Breast epithelium (tissue), 4 donors: ENCODE measurements around the gene MAB21L4. TPM values are rescaled to one million over a fixed set of nuclear protein-coding genes. Genes with fewer than 3 reads are reported as not detected.

Source experiments
- DNase-seq, 2 donors: peaks; one replicate each; pipeline ENCODE4 v3.0.0-alpha.2; 2019; ENCODE audit warnings: low spot score in 2 of 2
- H3K27ac ChIP-seq, 2 donors: fragments of 200-600 bp; sonication (generic) in 1 of 2; one replicate each; pipeline ENCODE4 v1.5.1; 2016 to 2019; ENCODE audit warnings: mild to moderate bottlenecking in 1 of 2
- H3K27me3 ChIP-seq, 2 donors: fragments of 200-600 bp; sonication (generic) in 1 of 2; one replicate each; pipeline versions ENCODE4 v1.5.1 to v1.6.0; 2017 to 2019; ENCODE audit warnings: control low read depth in 1 of 2, mild to moderate bottlenecking in 1 of 2
- H3K36me3 ChIP-seq: fragments of 200-600 bp; one replicate; pipeline ENCODE4 v1.5.1; 2019
- H3K4me1 ChIP-seq, 2 donors: fragments of 200-600 bp; sonication (generic); one replicate each; pipeline ENCODE4 v1.5.1; 2016 to 2019; ENCODE audit warnings: control low read depth in 1 of 2
- H3K4me3 ChIP-seq, 3 donors: fragments of 200-600 bp; sonication (generic); 1 replicate in 2 of 3; 2 replicates in 1 of 3; pipeline ENCODE4 v1.5.1; 2016 to 2019; ENCODE audit warnings: mild to moderate bottlenecking in 3 of 3, moderate library complexity in 2 of 3
- H3K9me3 ChIP-seq, 2 donors: fragments of 200-600 bp; sonication (generic) in 1 of 2; one replicate each; pipeline ENCODE4 v1.5.1; 2016 to 2019; ENCODE audit warnings: control low read depth in 1 of 2
- POLR2A ChIP-seq: fragments of 450-650 bp; IDR thresholded peaks from one replicate; pipeline ENCODE4 v1.6.1; 2016; ENCODE audit warnings: antibody characterized with exemption, mild to moderate bottlenecking, moderate library complexity
- POLR2AphosphoS5 ChIP-seq, 3 donors: sonication (generic); formaldehyde crosslinking; IDR thresholded peaks; one replicate each; pipeline ENCODE4 v1.6.1; 2017; ENCODE audit warnings: antibody characterized with exemption in 3 of 3
- intact Hi-C: fragments of 100-400 bp; cut with DNase I; formaldehyde crosslinking; loops from one replicate; pipeline ENCODE4 v1.15.1; 2023; ENCODE audit warnings: low total_unique reads
- total RNA-seq, 3 donors: library from RNA; depleted of rRNA; stranded (reverse); fragments of >200 nt; gene quantifications; one replicate each; pipeline ENCODE4 v1.1.0, GENCODE V29; 2016
- TF ChIP-seq, protein P1 (sequence below), 3 donors: fragments of 450-650 bp; IDR thresholded peaks; one replicate each; pipeline ENCODE4 v1.5.1; 2016 to 2017; ENCODE audit warnings: antibody characterized with exemption in 3 of 3, mild to moderate bottlenecking in 3 of 3, moderate library complexity in 3 of 3

MAB21L4 gene
- total RNA-seq, 3 donors from 2014 or later, result 0.15 to 2.3 TPM; not detected in 1

- TF ChIP-seq POLR2AphosphoS5 (IDR thresholded peaks at IDR 0.05) (no peak), POLR2A (no peak)
- TF ChIP-seq, protein P1, sequence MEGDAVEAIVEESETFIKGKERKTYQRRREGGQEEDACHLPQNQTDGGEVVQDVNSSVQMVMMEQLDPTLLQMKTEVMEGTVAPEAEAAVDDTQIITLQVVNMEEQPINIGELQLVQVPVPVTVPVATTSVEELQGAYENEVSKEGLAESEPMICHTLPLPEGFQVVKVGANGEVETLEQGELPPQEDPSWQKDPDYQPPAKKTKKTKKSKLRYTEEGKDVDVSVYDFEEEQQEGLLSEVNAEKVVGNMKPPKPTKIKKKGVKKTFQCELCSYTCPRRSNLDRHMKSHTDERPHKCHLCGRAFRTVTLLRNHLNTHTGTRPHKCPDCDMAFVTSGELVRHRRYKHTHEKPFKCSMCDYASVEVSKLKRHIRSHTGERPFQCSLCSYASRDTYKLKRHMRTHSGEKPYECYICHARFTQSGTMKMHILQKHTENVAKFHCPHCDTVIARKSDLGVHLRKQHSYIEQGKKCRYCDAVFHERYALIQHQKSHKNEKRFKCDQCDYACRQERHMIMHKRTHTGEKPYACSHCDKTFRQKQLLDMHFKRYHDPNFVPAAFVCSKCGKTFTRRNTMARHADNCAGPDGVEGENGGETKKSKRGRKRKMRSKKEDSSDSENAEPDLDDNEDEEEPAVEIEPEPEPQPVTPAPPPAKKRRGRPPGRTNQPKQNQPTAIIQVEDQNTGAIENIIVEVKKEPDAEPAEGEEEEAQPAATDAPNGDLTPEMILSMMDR (IDR thresholded peaks at IDR 0.05), result no peak
- H3K27me3 ChIP-seq, result no peaks in the 10 kb centered on the region
- intact Hi-C loops, result no loop called here
- peak in 1 of 2 donors; percentile 45 for DNase-seq
- no peaks in the 10 kb centered on the region for H3K4me1 ChIP-seq
- peaks cover 3 to 8% of the 10 kb centered on the region in 2 donors for H3K9me3 ChIP-seq
- no peak overlapping the region for H3K4me3 ChIP-seq
- no peak overlapping the region for H3K27ac ChIP-seq
- no peaks in the 10 kb centered on the region for H3K36me3 ChIP-seq
These were observed 35.5 kb upstream of the MAB21L4 start for GRCh38 chr2:240931319-240931949.

DNA sequence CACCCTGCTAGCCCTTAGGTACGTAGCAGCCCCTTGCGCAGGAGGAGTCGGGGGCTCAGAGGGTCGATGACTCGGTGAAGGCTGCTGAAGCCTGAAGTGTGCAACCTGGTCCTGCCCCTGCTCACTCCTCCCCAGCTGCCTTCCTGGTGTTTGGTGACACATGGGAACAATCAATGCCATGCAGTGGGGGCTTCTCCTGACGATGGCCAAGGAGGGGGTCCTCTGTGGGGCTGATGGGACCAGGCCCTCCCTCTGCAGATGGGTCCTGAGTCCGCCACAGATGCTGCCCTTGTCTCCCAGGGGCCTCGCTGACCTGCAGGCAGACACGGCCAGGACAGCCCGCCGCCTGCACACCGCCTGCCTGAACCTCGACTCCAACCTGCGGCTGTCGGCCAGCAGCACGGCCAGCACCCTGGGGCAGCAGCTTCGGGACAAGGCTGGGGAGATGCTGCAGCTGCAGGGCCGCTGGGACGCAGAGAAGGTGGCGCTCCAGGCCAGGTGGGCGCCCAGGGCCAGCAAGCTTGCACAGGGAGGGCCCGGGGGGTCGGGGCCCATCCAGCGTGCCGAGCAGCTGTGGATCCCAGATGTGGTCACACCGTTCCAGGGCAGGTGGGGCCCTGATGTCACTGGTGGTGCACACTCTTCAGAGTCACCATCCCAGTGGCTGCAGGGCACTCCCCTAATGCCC lies 34.8 kb upstream of the MAB21L4 start:
- peak in 1 of 2 donors; percentile 30 for DNase-seq
- TF ChIP-seq POLR2AphosphoS5 (IDR thresholded peaks at IDR 0.05), result no peak
- TF ChIP-seq, protein P1 (IDR thresholded peaks at IDR 0.05), result no peak
- no peak for TF ChIP-seq POLR2A

DNA sequence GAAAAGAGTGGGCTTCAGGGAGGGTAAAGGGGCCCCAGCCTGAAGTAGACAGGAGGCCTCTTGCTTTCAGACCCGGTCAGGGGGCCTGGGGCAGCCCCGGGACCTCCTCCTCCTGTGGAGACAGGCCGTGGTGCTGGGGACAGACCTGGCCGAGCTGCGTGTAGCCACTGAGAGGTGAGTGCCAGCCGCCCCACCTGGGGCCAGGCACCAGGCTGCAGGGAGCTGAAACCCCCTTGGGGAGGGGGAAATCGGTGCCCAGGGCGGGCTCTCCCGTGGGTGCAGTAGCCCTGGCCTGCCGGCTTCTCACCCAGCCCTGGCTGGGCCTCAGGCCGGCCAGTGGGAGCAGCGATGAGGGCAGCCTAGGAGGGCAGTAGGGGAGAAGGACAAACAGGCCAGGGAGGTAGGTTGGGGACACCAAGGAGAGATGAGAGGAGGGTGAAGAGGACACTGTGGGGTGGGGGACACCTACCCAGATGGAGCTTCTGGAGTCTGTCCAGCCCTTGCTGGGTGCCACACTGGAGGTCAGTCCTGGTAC lies 34.2 kb upstream of the MAB21L4 start:
- Histone ChIP-seq H3K27ac (no peak overlapping the region), H3K4me3 (no peak overlapping the region), H3K27me3 (no peaks in the 10 kb centered on the region), H3K9me3 (peaks cover 0 to 8% of the 10 kb centered on the region in 2 donors), H3K4me1 (no peaks in the 10 kb centered on the region), H3K36me3 (no peaks in the 10 kb centered on the region)
- TF ChIP-seq POLR2AphosphoS5 (IDR thresholded peaks at IDR 0.05) (no peak), POLR2A (no peak)
- TF ChIP-seq, protein P1 (IDR thresholded peaks at IDR 0.05), result no peak
- peak in 1 of 2 donors; percentile 45 for DNase-seq
- intact Hi-C loops, result no loop called here

More for the DNA sequence above, 34.8 kb upstream of the MAB21L4 start:
- Histone ChIP-seq H3K9me3 (peaks cover 0 to 8% of the 10 kb centered on the region in 2 donors), H3K27me3 (no peaks in the 10 kb centered on the region), H3K36me3 (no peaks in the 10 kb centered on the region), H3K4me3 (no peak overlapping the region), H3K4me1 (no peaks in the 10 kb centered on the region), H3K27ac (no peak overlapping the region)
- intact Hi-C loops, result no loop called here

GRCh38 chr2:240929364-240930095 lies 33.6 kb upstream of the MAB21L4 start:
- Histone ChIP-seq H3K36me3 (no peaks in the 10 kb centered on the region), H3K27ac (no peak overlapping the region), H3K9me3 (peaks cover 0 to 8% of the 10 kb centered on the region in 2 donors), H3K27me3 (no peaks in the 10 kb centered on the region), H3K4me3 (no peak overlapping the region), H3K4me1 (no peaks in the 10 kb centered on the region)
- intact Hi-C loops, result no loop called here
- no peak for TF ChIP-seq POLR2AphosphoS5 (IDR thresholded peaks at IDR 0.05)
- no peak for TF ChIP-seq POLR2A
- TF ChIP-seq, protein P1 (IDR thresholded peaks at IDR 0.05), result no peak
- peak; percentile 3 to 25 for DNase-seq
